Heart left ventricle (tissue), 13 donors: ENCODE measurements around the gene FNIP1.

ENCODE experiments used
- CTCF ChIP-seq, 12 donors: fragments of 200-600 bp; sonication (generic) in 4 of 12; IDR thresholded peaks; one replicate each; pipeline versions ENCODE4 v1.5.0 to v1.8.0; 2018 to 2022; ENCODE audit warnings: antibody characterized with exemption in 12 of 12, mild to moderate bottlenecking in 5 of 12
- POLR2A ChIP-seq, 2 donors: fragments of 450-650 bp; IDR thresholded peaks; one replicate each; pipeline ENCODE4 v1.6.1; 2017; ENCODE audit warnings: antibody characterized with exemption in 2 of 2, mild to moderate bottlenecking in 2 of 2, moderate library complexity in 2 of 2
- donor health status: ischemic (EF 13 %, LVEDD 7.1; RV severe dilation, severe dysfunction).
- donor health status: DM: no; HTN: yes; CAD: no.
- donor health status: DM: no; HTN: no; CAD: no.
- donor health status: ischemic (EF 25% LVEDD 6.9; RV normal size, moderate dysfunction).
- donor health status: ischemic (EF 25% LVEDD 5.7; RV mildly dilated, moderate dysfunction).
- donor health status: ischemic (EF 35%, LVEDD 5.7; RV mildly dilated, moderate dysfunction).
- donor health status: nonischemic (EF 11% LVEDD 7.7; RV severe dilation, severe dysfunction).
- donor health status: DM: yes; HTN: yes; CAD: no.
- donor health status: PGD.
- donor health status: ischemic (EF 29% LVEDD 5.4; RV normal size, mild dysfunction).
- donor health status: nonischemic (EF 23%, LVEDD 6.1; RV moderate dilation, normal function).

- TF ChIP-seq CTCF (IDR thresholded peaks at IDR 0.05): no peak
- TF ChIP-seq POLR2A (IDR thresholded peaks at IDR 0.05): no peak
Observed at GRCh38 chr5:131641494-131641893, 155.3 kb downstream of the FNIP1 start.
